ENCODE data around the gene HDAC3.

- TF ChIP-seq POLR2A (IDR thresholded peaks at IDR 0.05): no peak
- no peak for TF ChIP-seq CTCF (IDR thresholded peaks at IDR 0.05)
- TF ChIP-seq EP300 (IDR thresholded peaks at IDR 0.05): no peak
Observed at GRCh38 chr5:141649056-141649688, 12.5 kb upstream of the HDAC3 start.

Data from ovary (tissue), 3 donors.